Stimulated activated CD8-positive, alpha-beta memory T cell treated with anti-CD3 and anti-CD28 coated beads, Interleukin-7, amount 100 ng/mL, for 1 hour (primary cell): Measurements from ENCODE around the gene C21orf58.

ENCODE experiments used
- DNase-seq, 2 donors: peaks; one replicate each; pipeline ENCODE4 v3.0.0-alpha.2; 2020; ENCODE audit warnings: low read depth in 2 of 2

Gene C21orf58

GRCh38 chr21:46256501-46256994, 67.1 kb downstream of the C21orf58 start:
- DNase-seq: no peak

- DNase-seq: no peak
These were observed 67.8 kb downstream of the C21orf58 start for GRCh38 chr21:46255758-46256337.

- DNase-seq: no peak
These were observed 68.5 kb downstream of the C21orf58 start for GRCh38 chr21:46255166-46255565.

GRCh38 chr21:46254208-46254975, 69.3 kb downstream of the C21orf58 start:
- DNase-seq: no peak

- no peak for DNase-seq
These were observed 70.0 kb downstream of the C21orf58 start for GRCh38 chr21:46253610-46254124.

GRCh38 chr21:46252840-46253239, 70.8 kb downstream of the C21orf58 start:
- no peak for DNase-seq
